HG03066 (cell line): ENCODE results near the gene CSTB.
"Not testable (repeated sequence)": the region's sequence is repeated elsewhere in the genome, so short reads cannot be mapped to it uniquely, and the experiment has no call there.

Experiments
- ATAC-seq: cut with Tn5 transposase; IDR thresholded peaks from one replicate; pipeline ENCODE4 v1.9.1; 2021; ENCODE audit warnings: low read depth; ENCODE audit not compliant: unreplicated experiment

CSTB gene

DNA sequence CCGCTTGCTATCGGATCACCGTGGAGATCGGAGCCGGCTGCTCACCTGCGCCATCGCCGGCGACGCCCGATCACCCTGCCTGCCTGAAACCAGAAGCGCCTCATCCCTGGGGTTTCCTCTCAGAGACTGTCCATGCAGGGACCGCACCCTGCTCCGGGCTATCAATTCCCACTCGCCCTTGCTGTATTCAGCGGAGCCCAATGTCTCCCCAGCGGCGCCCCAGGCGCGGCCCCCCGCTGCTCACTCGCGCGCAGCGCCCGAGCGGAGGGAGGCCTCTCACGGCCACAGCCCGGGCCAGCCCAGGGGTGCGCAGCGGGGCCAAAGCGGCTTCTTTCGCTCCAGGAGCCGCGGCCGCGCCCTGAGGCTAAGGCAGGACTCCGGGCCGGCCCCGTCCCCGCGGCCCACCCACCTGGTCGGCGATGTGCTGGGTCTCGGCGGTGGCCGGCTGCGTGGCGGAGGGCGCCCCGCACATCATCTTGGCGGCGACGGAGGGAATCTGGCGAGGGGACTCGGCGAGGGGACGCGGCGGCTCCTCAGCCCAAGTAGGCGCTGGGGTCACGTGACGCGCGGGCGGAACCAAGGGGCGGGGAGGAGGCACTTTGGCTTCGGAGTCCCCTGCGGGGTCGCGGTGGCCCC is at the start of gene CSTB:
Gene CSTB, minus strand, starts transcription at position 514 of the 636 bp plus-strand sequence. Its CDS starts 39 bp downstream, at position 475.
- ATAC-seq: no peak

- no peak for ATAC-seq
Measured at GRCh38 chr21:43825242-43825935, 49.3 kb upstream of the CSTB start.

DNA sequence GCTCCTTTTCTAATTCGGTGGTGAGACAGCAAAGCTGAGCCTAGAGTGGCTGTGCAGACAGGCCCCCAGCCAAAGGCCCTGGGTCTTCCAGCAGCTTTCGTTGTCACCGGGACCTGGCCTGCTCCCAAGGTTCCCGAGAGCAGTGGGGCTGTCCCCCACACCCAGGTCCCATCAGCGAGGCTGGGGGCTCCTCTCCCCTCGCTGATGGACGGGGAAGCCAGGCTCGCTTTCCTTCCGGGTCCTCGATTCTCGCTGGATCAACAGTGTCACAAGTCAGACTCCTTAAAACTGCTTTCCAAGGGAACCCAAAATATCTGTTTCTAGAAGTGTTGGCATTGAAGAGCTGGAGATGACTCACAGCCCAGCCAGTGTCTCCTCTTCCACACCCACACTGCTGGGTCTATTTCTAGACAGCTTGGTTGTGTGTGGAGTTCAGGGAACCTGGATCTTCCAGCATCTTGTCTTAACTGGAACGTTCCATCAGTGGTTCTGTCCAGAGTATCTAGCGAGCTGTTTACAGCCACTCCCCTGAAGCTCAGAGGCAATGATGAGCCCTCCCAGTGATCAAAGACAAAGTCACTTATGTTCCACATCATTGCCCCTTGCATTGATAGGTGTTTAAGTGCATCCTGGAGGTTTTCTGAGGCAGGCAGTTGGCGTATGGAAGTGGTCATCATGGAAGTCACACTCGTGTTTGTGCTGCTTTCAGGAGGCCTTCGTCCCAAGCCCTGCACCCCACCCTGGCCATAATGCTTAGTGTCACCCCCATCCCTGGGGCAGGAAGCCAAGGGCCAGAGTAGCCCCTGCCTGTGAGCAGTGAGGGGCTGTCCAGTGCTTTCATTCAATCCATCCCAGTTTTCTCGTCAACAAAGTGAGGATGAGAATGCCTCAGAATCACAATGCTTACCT is 48.5 kb upstream of the CSTB start:
- ATAC-seq: no peak

GRCh38 chr21:43822741-43823140 is 46.6 kb upstream of the CSTB start:
- not testable (repeated sequence) for ATAC-seq

DNA sequence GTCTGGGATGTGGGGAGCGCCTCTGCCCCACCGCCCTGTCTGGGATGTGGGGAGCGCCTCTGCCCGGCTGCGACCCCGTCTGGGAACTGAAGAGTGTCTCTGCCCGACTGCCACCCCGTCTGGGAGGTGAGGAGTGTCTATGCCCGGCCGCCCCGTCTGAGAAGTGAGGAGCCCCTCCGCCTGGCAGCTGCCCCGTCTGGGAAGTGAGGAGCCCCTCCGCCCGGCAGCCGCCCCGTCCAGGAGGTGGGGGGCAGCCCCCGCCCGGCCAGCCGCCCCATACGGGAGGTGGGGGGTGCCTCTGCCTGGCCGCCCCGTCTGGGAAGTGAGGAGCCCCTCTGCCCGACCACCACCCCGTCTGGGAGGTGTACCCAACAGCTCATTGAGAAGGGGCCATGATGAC is 46.1 kb upstream of the CSTB start:
- not testable (repeated sequence) for ATAC-seq

DNA sequence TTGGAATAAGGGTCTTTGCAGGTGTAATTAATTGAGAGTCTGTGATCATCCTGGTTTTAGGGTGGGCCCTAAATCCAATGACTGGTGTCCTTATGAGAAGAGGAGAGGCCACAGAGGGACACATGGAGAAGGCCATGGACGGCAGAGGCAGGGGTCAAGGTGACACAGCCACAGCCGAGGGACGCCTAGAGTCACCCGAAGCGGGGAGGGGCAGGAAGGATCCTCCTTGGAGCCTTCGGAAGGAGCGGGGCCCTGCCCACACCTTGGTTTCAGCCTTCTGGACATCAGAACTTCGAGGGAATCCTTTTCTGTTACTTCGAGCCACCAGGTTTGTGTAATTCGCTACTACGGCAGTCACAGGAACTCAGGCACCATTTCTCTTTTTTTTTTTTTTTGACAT is 44.4 kb upstream of the CSTB start:
- ATAC-seq: no peak

DNA sequence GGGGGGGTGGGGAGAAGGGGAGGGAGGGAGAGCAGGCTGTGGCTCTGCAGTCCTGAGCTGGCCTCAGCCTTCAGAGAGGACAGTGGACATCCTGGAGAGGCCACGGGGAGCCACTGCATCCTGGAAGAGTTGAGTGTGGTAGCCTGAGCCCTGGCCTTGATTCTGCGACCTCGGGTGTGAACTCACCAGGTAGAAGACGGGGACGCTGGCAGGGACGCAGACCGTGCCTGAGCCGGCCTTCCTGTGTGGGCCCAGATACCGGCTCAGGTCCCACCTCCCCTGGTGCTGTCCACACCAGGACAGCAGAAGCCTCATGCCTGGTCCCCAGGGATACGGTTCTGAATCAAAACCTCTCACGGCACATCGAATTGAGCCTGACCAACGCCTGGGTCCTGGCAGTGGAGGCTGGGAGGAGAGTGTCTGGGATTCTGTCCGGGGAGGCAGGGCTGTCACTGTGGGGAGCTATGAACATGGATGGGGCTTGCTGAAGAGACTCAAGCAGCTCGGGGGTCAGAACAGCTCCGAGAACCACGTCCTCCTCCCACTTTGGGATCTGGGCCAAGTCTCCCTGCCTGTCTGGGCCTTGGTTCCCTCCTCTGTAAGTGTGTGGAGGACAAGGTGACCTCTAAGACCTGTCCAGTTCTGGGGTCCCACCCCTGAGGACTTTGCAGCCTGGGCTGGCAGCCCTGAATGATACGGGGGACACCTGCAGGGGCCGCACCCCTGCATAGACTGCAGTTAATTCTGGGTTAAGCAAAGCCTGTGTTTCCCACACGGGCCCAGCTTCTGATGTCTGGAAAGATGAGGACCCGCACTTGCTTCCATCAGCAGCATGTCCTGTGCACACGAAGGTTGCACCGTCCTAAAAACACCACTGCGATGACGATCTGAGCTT is 43.6 kb upstream of the CSTB start:
- no peak for ATAC-seq

DNA sequence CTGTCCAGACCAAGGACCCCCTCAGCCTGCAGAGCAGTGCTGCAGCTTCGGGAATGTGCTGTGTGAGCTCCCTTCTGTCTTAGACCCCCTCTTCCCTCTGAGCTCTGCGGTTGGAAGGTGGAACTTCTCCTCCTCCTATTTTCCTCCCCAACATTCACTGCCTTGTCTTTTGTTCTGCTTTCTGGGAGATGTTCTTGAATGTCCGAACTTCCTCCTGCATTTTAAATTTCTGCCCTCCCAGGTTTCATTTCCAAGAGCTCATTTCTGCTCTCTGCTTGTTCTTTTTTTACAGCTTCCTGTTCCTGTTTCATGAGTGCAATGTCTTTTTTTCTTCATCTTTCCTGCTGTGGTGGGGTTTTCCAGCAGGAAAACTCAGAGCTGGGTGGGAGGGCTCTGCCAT is 42.6 kb upstream of the CSTB start:
- no peak for ATAC-seq

GRCh38 chr21:43817157-43818086 is 41.3 kb upstream of the CSTB start:
- ATAC-seq: no peak

DNA sequence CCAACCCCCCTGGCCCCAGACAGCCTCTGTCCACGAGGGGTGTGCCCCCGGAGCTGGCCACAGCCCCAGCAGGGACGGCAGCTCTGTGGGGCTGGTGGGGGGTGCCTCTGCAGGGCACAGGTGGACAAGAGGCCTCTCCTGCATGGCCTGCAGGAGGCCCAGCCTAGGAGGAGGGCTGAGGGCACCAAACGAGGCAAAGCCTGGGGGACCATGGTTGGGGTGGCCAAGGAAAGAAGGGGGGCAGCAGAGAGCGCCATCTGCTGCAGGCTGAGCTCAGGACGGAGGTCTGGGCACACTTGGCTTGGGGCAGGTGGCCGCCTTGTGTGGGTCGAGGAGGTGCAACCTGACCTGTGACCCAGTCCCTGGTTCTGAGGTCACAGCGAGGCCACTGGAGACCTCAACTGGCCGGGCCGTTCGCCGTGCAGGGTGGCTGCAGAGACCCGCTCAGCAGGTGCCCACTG is 40.5 kb upstream of the CSTB start:
- no peak for ATAC-seq

- no peak for ATAC-seq
Measured at GRCh38 chr21:43815991-43816390, 39.9 kb upstream of the CSTB start.

DNA sequence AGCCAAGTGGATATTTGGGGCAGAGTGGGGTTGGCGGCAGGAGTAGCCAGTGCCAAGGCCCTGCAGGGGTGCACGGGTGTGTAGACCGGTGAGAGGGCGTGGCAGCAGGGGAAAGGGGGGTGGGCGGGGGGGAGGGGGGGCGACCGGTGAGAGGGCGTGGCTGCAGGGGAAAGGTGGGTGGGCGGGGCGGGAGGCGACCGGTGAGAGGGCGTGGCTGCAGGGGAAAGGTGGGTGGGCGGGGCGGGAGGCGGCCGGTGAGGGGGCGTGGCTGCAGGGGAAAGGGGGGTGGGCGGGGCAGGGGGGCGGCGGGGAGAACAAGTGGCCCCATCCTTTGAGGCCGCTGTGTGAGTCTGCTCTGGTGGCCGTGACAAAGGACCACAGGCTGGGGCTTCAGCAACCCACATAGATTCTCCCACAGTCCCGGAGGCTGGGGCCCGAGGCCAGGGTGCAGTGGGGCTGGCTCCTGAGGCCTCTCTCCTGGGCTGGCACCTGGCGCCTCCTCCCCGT is 39.1 kb upstream of the CSTB start:
- no peak for ATAC-seq

DNA sequence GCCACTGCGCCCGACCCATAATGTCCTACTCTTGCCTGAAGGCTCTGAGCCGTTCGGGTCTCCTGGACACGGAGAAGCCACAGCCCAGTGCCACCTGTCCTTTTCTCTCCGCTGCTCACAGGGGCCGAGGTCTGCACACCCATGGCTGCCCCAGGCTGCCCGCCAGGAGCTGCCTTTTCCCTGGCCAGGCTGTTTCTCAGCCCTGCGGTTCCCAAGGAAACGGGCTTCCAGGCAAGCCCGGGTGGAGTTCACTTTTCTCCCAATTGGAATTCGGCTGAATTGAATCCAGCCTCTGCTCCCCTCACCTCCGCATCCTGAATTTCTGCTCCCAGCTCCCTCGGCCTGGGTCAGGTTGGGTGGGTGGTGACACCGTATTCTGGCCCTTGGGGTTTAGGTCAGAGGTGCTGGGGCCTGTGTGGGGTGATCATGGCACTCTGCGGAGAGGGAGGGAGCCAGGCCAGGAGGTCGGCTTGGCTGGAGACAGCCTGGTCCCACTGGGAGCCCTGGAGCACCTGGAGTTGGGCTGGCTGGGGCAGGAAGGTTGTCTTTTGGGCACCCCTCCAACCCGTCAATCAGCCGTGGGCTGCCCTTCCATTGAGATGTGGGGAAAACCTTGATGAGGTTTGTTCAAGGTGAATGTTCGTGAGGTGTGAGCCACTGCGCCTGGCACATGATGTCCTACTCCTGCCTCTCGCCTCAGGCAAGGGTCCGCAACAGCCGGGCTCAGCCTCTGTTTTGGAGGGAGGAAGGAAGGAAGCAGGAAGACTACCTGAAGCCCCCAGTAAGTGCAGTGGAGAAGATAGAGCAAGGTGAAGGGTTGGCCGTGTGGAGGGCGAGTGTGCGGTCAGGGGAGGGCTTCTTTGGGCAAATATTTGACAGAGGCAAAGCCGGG is 38.4 kb upstream of the CSTB start:
- ATAC-seq: no peak

- no peak for ATAC-seq
Measured at GRCh38 chr21:43813656-43813980, 37.5 kb upstream of the CSTB start.

GRCh38 chr21:43812957-43813655 is 37.0 kb upstream of the CSTB start:
- ATAC-seq: no peak

DNA sequence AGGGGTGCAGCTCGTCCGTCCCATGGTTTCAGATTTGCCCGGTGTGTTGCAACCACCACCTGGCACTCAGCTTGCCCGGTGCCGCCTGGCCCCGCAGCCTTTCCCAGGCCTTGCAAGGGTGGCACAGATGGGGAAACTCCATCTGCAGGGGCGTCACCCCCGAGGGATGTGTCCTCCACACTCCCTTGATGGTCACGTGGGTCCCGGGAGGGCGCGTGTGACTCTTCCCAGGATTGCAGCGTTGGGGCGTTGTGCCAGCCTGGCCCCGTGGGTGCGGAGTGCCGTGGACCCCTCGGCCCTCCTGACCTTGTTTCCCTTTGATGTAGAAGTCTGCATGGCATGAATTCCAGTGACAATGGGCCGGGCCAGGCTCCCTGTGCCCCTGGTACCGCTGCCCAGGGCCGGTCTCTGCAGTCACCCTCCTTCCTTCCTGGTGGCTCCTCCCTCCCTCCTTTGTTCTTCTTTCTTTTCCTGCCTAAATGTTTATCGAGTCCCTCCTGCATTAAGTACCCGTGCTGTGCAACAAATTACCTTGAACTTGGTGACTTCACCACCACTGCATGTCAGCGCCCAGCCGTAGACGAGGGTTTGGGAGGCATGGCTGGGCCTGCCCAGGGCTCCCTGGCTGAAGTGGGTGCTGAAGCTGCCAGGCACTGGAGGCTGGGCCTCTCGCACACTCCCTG is 36.2 kb upstream of the CSTB start:
- no peak for ATAC-seq
